Amniotic epithelial cell (primary cell): ENCODE measurements around the gene TELO2.

ENCODE experiments used
- DNase-seq: peaks from one replicate; pipeline ENCODE4 v3.0.0-alpha.2; 2010; ENCODE audit warnings: low read depth

Gene TELO2

GRCh38 chr16:1556254-1556653, 63.1 kb downstream of the TELO2 start:
- no peak for DNase-seq

GRCh38 chr16:1557074-1557473, 63.9 kb downstream of the TELO2 start:
- no peak for DNase-seq

- DNase-seq, result no peak
These were observed 64.4 kb downstream of the TELO2 start for GRCh38 chr16:1557576-1557975.

DNA sequence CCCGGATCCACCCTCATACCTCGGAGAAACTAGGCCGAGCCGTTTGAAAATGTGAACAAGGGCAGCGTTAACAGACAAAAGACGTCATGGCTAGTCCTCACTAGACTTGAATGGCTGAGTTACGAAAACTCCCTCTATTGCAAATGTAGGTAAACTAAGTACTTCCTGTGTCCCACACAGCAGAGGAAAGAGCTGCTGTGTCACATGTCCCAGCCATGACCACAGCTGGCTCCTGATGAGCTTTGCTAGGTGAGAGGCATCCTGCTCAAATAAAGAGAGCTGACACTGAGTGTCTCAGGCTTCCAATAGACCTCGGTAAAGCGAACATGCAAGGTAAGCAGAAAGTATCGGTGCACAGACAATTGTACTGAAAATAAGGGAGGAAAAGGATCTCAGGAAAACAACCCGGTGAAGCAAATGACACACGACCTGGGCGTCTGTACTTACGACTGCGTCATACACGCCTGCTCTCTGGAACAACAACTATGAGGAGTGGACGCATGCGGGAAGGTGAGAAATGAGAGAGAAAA, 66.4 kb downstream of the TELO2 start:
- DNase-seq, result no peak
